HCT116 (cell line): ENCODE data around the gene IFT57. TPM values are rescaled to one million over a fixed set of nuclear protein-coding genes. Genes with fewer than 3 reads are reported as not detected.
A peak's percentile ranks its signal among the peaks of the same experiment; 100 is the strongest.

Source experiments
- ATAC-seq: fragments of 200-7000 bp; cut with Tn5 transposase; 2 replicates; pipeline ENCODE4 v1.9.1; 2020; ENCODE audit warnings: mild to moderate bottlenecking, moderate library complexity
- BruUV-seq: library from RNA; stranded (reverse); fragments of 400-500 nt; replicated peaks from 2 replicates; lab custom pipeline; 2021; lab: Mats Ljungman, UMichigan
- CTCF ChIA-PET: fragments of 300-600 bp; sonication (Branson Sonifier 250); formaldehyde crosslinking; loops from one replicate; lab custom pipeline; 2021; ENCODE audit warnings: antibody characterized with exemption; lab: Charles Lee
- POLR2A ChIA-PET: fragments of 300-600, 350-600 bp; sonication (Branson Sonifier 250); formaldehyde crosslinking; loops from one replicate; lab custom pipeline; 2021; ENCODE audit warnings: antibody characterized with exemption; lab: Charles Lee
- RAD21 ChIA-PET, 2 experiments: fragments of 300-600 bp; sonication (Branson Sonifier 250); formaldehyde crosslinking; loops; one replicate each; lab custom pipeline; 2023; ENCODE audit warnings: low total read pairs in 2 of 2; ENCODE audit not compliant: uncharacterized antibody in 2 of 2, unreplicated experiment in 2 of 2, low non-redundant PET in 1 of 2; lab: Charles Lee
- DNase-seq: peaks from one replicate; pipeline ENCODE4 v3.0.0-alpha.2; 2010; ENCODE audit warnings: low read depth, low spot score
- H2AFZ ChIP-seq: fragments of 200-600 bp; shearing (Covaris generic), sonication (generic); 2 replicates; pipeline ENCODE4 v1.6.1; 2017; ENCODE audit warnings: low read depth, mixed run types, mixed read lengths, antibody characterized with exemption, low read length; ENCODE audit not compliant: poor library complexity, severe bottlenecking
- H3K27ac ChIP-seq: 2 replicates; pipeline ENCODE4 v1.5.1; 2012; ENCODE audit warnings: low read depth, low read length
- H3K27me3 ChIP-seq: fragments of 200-600 bp; sonication (generic); 2 replicates; pipeline ENCODE4 v1.6.1; 2016; ENCODE audit warnings: mixed run types, low read length, mixed read lengths; ENCODE audit not compliant: insufficient read depth
- H3K36me3 ChIP-seq, 2 experiments: fragments of 200-500 bp in 1 of 2; fragments of 200-600 bp in 1 of 2; sonication (Bioruptor generic) in 1 of 2; sonication (generic) in 1 of 2; 2 replicates each; pipeline versions ENCODE4 v1.5.1 to v1.6.1; 2014 to 2016; ENCODE audit warnings: low read length in 2 of 2, inconsistent platforms in 1 of 2, mixed read lengths in 1 of 2, mixed run types in 1 of 2; ENCODE audit not compliant: insufficient read depth in 2 of 2, control insufficient read depth in 1 of 2
- H3K4me1 ChIP-seq, 2 experiments: fragments of 200-600 bp in 1 of 2; sonication (generic) in 1 of 2; 2 replicates each; pipeline versions ENCODE4 v1.5.1 to v1.6.1; 2012 to 2017; ENCODE audit warnings: low read length in 2 of 2, inconsistent platforms in 1 of 2, mild to moderate bottlenecking in 1 of 2, mixed read lengths in 1 of 2, mixed run types in 1 of 2, moderate library complexity in 1 of 2; ENCODE audit not compliant: insufficient read depth in 2 of 2, control insufficient read depth in 1 of 2
- H3K4me2 ChIP-seq: fragments of 200-600 bp; sonication (generic); 2 replicates; pipeline ENCODE4 v1.6.1; 2017; ENCODE audit warnings: mixed run types, low read length, mixed read lengths
- H3K4me3 ChIP-seq, 2 experiments: fragments of 200-600 bp in 1 of 2; sonication (generic) in 1 of 2; replicated peaks in 1 of 2; 2 replicates each; pipeline ENCODE4 v1.5.1; 2011 to 2016; ENCODE audit warnings: low read length in 2 of 2, control low read depth in 1 of 2, low read depth in 1 of 2, mild to moderate bottlenecking in 1 of 2, mixed read lengths in 1 of 2, mixed run types in 1 of 2
- H3K79me2 ChIP-seq: fragments of 200-600 bp; sonication (generic); 2 replicates; pipeline ENCODE4 v1.6.1; 2017; ENCODE audit warnings: mild to moderate bottlenecking, mixed run types, low read length, moderate library complexity, mixed read lengths; ENCODE audit not compliant: insufficient read depth
- H3K9ac ChIP-seq: fragments of 200-600 bp; sonication (generic); 2 replicates; pipeline ENCODE4 v1.6.1; 2016; ENCODE audit warnings: low read length, mixed read lengths
- H3K9me2 ChIP-seq: fragments of 200-600 bp; sonication (generic), shearing (Covaris generic); 2 replicates; pipeline ENCODE4 v1.6.1; 2017; ENCODE audit warnings: mixed run types, mild to moderate bottlenecking, moderate library complexity; ENCODE audit not compliant: insufficient read depth
- H3K9me3 ChIP-seq, 2 experiments: fragments of 200-500 bp in 1 of 2; fragments of 200-600 bp in 1 of 2; sonication (Bioruptor generic) in 1 of 2; sonication (generic) in 1 of 2; 2 replicates each; pipeline ENCODE4 v1.6.1; 2014 to 2017; ENCODE audit warnings: low read length in 2 of 2, mixed read lengths in 2 of 2, inconsistent platforms in 1 of 2, low read depth in 1 of 2, mild to moderate bottlenecking in 1 of 2, mixed run types in 1 of 2, moderate library complexity in 1 of 2; ENCODE audit not compliant: control insufficient read depth in 1 of 2, insufficient read depth in 1 of 2
- H4K20me1 ChIP-seq: fragments of 200-600 bp; sonication (generic), shearing (Covaris generic); 2 replicates; pipeline ENCODE4 v1.6.1; 2017; ENCODE audit warnings: mixed run types, mild to moderate bottlenecking, moderate library complexity; ENCODE audit not compliant: insufficient read depth
- CTCF ChIP-seq, 3 experiments: fragments of 200-600 bp in 1 of 3; sonication (generic) in 1 of 3; IDR thresholded peaks in 2 of 3; conservative IDR thresholded peaks in 1 of 3; 2 replicates each; pipeline ENCODE4 v1.5.1; 2012 to 2017; ENCODE audit warnings: low read depth in 2 of 3, low read length in 2 of 3, antibody characterized with exemption in 1 of 3, borderline replicate concordance in 1 of 3, control low read depth in 1 of 3, mild to moderate bottlenecking in 1 of 3, mixed read lengths in 1 of 3, mixed run types in 1 of 3, moderate library complexity in 1 of 3; ENCODE audit not compliant: insufficient read depth in 1 of 3
- ELF1 ChIP-seq: IDR thresholded peaks from 2 replicates; pipeline ENCODE4 v1.6.1; 2012; ENCODE audit warnings: low read depth, borderline replicate concordance
- EZH2 ChIP-seq: fragments of 200-600 bp; sonication (generic); IDR thresholded peaks from 2 replicates; pipeline ENCODE4 v1.6.1; 2017; ENCODE audit warnings: antibody characterized with exemption, mixed run types
- MAX ChIP-seq: IDR thresholded peaks from 2 replicates; pipeline ENCODE4 v1.6.1; 2012
- POLR2AphosphoS5 ChIP-seq: IDR thresholded peaks from 2 replicates; pipeline ENCODE4 v1.6.1; 2011; ENCODE audit warnings: mild to moderate bottlenecking, low read depth, low read length, moderate library complexity
- REST ChIP-seq: IDR thresholded peaks from 2 replicates; pipeline ENCODE4 v1.6.1; 2012; ENCODE audit warnings: low read depth
- SRF ChIP-seq: IDR thresholded peaks from 2 replicates; pipeline ENCODE4 v1.6.1; 2012; ENCODE audit warnings: low read depth
- YY1 ChIP-seq: IDR thresholded peaks from 2 replicates; pipeline ENCODE4 v1.6.1; 2011; ENCODE audit warnings: low read length, low read depth, moderate library complexity, mild to moderate bottlenecking; ENCODE audit not compliant: insufficient replicate concordance; ENCODE audit errors: extremely low read depth
- ZNF274 ChIP-seq: fragments of 200-500 bp; sonication (Bioruptor generic); IDR thresholded peaks from 2 replicates; pipeline ENCODE4 v1.6.1; 2014; ENCODE audit warnings: mild to moderate bottlenecking, low read depth, low read length, inconsistent platforms
- intact Hi-C: fragments of 100-400 bp; cut with micrococcal nuclease; formaldehyde crosslinking; loops from 2 replicates; pipeline ENCODE4 v1.10.0; 2022
- total RNA-seq: library from RNA; stranded (reverse); gene quantifications from one replicate; pipeline ENCODE4 v1.2.1, GENCODE V29; 2021; ENCODE audit not compliant: unreplicated experiment

The IFT57 gene
- total RNA-seq, 1 experiment from 2014 or later: 38.4 TPM

GRCh38 chr3:108221393-108221792 lies 831 bp downstream of the IFT57 start:
- BruUV-seq: no TSS peak
- intact Hi-C loops: no loop called here
- no peak for ATAC-seq

More at GRCh38 chr3:108221393-108221792, 831 bp downstream of the IFT57 start:
- DNase-seq: no peak
- peak overlapping the region; percentile 76 to 88 for H3K4me3 ChIP-seq
- TF ChIP-seq ELF1: no peak
- no peak for TF ChIP-seq SRF
- no peak for TF ChIP-seq POLR2AphosphoS5
- no peak for TF ChIP-seq MAX
- TF ChIP-seq YY1: no peak
- no peak for TF ChIP-seq CTCF (IDR thresholded peaks at IDR 0.05 in 2 of 3, conservative IDR thresholded peaks at IDR 0.05 in 1 of 3; ENCODE audit: borderline replicate concordance in 1 of 3, insufficient read depth in 1 of 3, low read depth in 2 of 3, low read length in 2 of 3)
- no peak for TF ChIP-seq ZNF274
- no peak for TF ChIP-seq REST
- no peak for TF ChIP-seq EZH2
- TF ChIP-seq, all 23 proteins: peak for 0
- H3K27me3 ChIP-seq: no peaks in the 10 kb centered on the region
- peak overlapping the region; percentile 86 for H3K9ac ChIP-seq
- no peaks in the 10 kb centered on the region for H4K20me1 ChIP-seq
- H3K9me2 ChIP-seq: no peaks in the 10 kb centered on the region
- H3K27ac ChIP-seq: no peak overlapping the region
- H2AFZ ChIP-seq: no peak overlapping the region
- ChIA-PET RAD21 (no interaction called here), CTCF (no interaction called here), POLR2A (no interaction called here)
- no peaks in the 10 kb centered on the region for H3K36me3 ChIP-seq
- H3K4me1 ChIP-seq: peaks cover 0 to 21% of the 10 kb centered on the region in 2 experiments; a peak in 1 of 4 replicates
- H3K9me3 ChIP-seq: no peaks in the 10 kb centered on the region
- H3K79me2 ChIP-seq: no peaks in the 10 kb centered on the region; the same call in 1 of the 2 replicates
- peak overlapping the region; percentile 83 for H3K4me2 ChIP-seq
